ENCODE results near the gene MICALL1. TPM values are rescaled to one million over a fixed set of nuclear protein-coding genes. Genes with fewer than 3 reads are reported as not detected.

The MICALL1 gene
- polyA plus RNA-seq, result 10 to 100 TPM in 2 of 3 donors, 1 to 10 TPM in 1; 9.1 to 19.6 (median 11.0) TPM

DNA sequence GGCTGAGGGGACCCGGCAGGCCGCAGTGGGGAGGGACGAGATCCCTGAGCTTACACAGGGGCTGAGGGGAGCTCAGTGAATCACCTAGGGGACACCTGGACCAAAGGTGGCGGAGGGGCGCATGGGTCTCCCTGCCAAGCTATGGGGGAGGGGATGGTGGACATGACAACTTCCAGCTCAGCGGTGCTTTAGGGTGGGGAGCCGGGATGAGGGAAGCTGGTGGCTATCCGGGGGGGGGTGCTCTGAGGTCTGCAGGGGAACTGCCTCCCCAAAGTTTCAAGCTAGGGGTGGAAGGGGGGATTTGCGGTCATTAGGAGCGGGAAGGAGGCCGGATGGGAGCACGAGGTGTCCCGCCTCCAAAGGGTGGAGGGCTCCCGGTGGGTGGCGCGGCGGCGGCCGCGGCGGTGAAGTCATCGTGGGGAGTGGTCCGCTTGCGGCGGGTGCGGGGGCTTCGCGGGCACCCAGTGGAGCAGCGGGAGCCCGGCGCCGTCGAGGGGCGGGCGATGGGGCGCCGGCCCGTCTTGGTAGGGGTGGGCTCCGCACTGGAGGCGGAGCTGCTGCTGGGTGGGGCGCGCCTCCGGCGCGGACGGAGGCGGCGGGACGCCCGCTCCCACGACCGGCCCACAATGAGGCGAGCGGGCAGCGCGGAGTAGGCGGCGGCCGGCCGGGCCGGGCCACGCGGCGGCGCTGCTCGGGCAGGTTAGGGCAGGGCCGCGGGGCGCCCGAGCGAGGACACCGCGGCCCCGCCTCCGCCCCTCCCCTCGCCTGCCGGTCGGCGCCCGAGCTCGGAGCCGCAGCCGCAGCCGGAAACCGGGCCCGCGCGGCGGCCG lies at the start of gene MICALL1:
TSS of gene MICALL1 (plus strand) at position 764 of the 830 bp plus-strand sequence. CDS start 126 bp downstream, outside the sequence.
- 4 to 6% (median 4%) methylated on average over 62 to 90 of the region's 90 CpGs for WGBS, 3 donors
- H3K27ac ChIP-seq (ENCODE audit: low read depth, low read length), result peak within 1 kb of the TSS; percentile 55

GRCh38 chr22:37860796-37861421 lies 45.2 kb upstream of the MICALL1 start:
- WGBS, 3 donors, result 32 to 81% (median 75%) methylated on average over 7 of the region's 7 CpGs
- no peak overlapping the region for H3K27ac ChIP-seq (ENCODE audit: low read depth, low read length)

DNA sequence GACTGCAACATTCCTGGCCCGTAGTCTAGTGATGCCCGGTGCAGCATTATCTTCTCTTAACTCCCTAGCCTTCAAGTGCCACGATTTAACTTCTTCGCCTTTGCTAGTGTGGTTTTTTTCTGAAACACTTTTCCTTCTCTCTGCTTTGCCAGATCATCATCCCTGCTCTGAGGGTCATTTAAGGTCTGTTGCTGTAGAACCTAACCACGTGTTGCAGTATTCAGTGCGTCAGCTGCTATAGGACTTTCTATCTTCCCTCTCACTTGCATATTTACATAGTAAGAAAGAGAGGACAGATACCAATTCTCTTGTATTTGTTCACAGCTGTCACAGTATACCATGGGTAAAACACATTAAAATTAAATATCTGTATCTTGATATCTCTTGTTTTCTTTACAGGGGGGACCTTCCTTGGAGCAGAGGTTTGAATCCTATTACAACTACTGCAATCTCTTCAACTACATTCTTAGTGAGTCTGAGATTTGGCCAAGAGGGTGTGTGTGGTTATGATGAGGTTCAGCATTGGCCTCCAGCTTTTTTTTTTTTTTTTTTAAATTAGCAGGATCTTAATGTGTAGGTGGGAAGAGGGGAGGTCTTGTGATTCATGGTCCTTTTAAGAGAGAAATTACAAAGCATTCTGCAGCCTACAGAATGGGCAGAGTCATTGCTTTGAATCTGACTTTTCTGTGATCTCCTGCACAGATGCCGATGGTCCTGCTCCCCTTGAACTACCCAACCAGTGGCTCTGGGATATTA lies 43.3 kb upstream of the MICALL1 start:
- no peak overlapping the region for H3K27ac ChIP-seq (ENCODE audit: low read depth, low read length)
- WGBS, 3 donors, result 38 to 90% (median 86%) methylated on average over 7 of the region's 7 CpGs

DNA sequence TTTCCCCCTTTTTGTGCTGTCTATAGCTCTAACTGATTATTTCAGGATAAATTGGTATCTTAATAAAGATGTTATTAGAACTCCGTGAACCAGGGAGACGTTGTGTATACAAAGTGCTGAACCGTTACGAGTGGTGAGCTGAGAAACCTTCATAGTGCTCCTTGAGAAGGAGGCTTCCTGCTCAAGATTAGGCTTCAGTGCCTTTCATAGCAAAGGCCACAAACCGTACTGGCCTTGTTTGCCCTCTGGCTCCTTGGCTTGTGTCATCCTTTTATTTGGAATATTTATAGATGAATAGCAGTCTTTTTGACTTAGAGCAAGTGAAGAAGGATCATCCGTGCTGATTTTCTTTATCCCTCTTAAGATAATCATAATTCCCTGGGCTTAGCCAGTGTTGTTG lies 40.6 kb upstream of the MICALL1 start:
- WGBS, 3 donors, result 76 to 92% (median 88%) methylated on average over 6 of the region's 6 CpGs
- H3K27ac ChIP-seq (ENCODE audit: low read depth, low read length), result no peak overlapping the region

DNA sequence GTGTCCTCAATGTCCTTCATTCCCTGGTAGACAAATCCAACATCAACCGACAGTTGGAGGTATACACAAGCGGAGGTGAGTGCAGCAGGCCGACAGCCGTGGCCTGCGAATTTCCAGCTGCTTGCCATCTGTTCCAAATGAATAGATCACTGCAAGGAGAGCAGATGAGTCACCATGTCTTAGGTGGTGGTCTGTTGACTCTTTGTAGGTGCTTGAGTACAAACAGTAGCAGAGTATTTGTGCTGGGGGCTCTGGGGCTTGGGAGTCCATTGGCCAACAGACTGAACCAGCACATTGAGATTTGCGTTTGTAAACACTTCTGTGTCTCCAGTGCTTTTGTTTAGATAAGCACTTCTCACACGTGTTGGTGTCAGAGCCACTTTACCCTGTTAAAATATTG lies 35.8 kb upstream of the MICALL1 start:
- 63 to 84% (median 83%) methylated on average over 7 of the region's 7 CpGs for WGBS, 3 donors

DNA sequence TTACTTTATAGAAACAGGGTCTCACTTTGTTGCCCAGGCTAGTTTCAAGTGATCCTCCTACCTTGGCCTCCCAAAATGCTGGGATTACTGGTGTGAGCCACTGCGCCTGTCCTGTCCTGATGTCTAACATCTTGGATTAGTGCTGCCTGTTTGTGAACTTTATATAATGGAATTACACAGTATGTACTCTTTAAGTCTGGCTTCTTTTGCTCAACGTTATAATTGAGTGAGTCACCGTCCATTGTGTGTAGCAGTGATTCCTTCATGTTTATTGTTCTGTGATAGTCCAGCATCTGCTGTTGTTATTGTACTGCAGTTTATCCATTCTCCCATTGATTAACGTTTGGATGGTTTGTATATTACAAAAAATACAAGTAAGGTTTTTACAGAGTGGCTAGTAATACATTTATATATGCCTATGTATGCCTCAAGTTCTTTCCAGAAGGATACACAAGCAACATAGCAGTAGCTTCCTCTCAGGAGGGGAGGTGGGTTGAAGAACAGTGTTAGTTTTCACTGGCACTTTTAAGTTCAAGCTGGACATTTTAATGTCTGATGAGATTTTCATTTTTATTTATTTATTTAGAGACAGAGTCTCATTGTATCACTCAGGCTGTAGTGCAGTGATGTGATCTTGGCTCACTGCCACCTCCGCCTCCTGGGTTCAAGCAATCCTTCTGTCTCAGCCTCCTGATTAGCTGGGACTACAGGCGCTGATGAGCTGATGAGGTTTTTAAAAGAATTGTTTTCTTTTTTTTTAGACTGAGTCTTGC lies 25.2 kb upstream of the MICALL1 start:
- WGBS, 3 donors, result 72 to 80% (median 75%) methylated on average over 6 of the region's 6 CpGs
- no peak overlapping the region for H3K27ac ChIP-seq (ENCODE audit: low read depth, low read length)

More for the DNA sequence above, 35.8 kb upstream of the MICALL1 start:
- H3K27ac ChIP-seq (ENCODE audit: low read depth, low read length), result no peak overlapping the region

DNA sequence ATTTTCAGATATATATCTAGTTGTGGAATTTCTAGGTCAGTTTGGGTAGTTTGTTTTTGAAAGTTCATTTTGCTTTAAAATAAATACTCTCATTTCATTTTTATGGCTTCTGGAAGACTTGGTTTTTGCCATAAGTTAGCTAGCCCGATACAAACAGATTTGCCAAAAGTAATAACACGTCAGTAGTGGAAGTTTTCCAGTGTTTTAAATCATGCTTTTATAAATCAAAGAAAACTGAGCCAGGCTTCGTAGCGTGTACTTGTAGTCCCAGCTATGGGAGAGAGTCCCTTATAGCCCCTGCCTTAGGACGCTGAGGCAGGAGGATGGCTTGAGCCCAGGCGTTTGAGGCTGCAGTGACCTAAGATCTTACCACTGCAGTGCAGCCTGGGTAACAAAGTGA lies 21.7 kb upstream of the MICALL1 start:
- H3K27ac ChIP-seq (ENCODE audit: low read depth, low read length), result no peak overlapping the region

GRCh38 chr22:37887584-37888378 lies 18.3 kb upstream of the MICALL1 start:
- 41 to 56% (median 54%) methylated on average over 6 of the region's 6 CpGs for WGBS, 3 donors
- no peak overlapping the region for H3K27ac ChIP-seq (ENCODE audit: low read depth, low read length)

More for the DNA sequence above, 21.7 kb upstream of the MICALL1 start:
- 72 to 83% (median 75%) methylated on average over 6 of the region's 6 CpGs for WGBS, 3 donors

DNA sequence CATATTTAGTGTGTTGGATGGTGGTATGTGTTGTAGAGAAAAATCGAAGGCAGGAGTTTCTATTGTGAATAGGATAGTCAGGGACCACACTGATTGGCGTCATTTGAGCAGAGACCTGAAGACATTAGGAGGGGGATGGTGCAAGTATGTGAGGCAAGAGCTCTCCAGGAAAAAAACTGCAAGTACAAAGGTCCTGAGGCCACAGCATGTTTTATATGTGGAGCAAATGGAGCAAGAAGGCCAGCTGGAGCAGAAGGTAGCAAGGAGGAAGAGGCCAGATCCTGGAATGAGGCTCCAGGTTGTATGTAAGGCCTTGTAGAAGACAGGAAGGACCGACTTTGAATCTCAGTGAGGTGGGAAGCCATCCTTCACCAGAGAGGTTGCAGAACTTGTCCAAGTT lies 14.2 kb upstream of the MICALL1 start:
- H3K27ac ChIP-seq (ENCODE audit: low read depth, low read length), result no peak overlapping the region
- WGBS, 3 donors, result 81 to 91% (median 88%) methylated on average over 3 of the region's 3 CpGs

DNA sequence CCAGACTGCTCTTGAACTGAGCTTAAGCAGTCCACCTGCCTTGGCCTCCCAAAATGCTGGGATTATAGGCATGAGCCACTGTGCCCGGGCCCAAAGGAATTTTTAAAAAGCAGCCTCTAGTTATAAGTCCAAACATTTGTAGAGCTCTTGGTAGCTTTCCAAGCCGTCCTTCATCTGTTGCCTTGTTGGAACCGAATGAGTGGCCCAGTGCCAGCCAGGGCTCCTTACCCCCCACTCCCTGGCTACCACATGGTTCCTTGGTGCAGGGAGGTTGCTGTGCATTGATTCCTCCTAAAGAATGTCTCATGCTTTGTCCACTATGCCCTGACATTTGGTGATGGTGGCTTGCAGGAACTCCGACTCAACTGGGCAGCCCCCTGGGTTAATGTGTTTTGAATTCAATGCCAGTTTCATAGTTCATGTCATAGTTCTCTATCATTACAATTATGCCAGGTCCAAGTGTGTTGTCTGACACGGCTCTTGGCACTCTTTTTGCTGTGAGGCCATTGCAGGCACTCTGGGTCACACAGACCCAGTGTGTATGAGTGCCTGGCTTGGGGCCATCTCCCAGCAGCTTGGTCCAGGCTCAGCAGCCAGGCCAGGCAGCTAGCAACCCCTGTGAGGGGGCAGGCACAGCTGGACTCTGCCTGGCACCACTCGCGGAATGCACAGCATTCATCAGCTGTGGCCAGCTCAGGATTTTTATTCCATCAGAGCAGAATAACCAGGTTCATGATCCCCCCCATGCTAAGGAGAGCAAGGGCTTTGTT lies 13.3 kb upstream of the MICALL1 start:
- no peak overlapping the region for H3K27ac ChIP-seq (ENCODE audit: low read depth, low read length)
- 24 to 66% (median 60%) methylated on average over 7 of the region's 7 CpGs for WGBS, 3 donors

- WGBS, 3 donors, result 50 to 83% (median 78%) methylated on average over 5 of the region's 5 CpGs
- no peak overlapping the region for H3K27ac ChIP-seq (ENCODE audit: low read depth, low read length)
These were observed 12.5 kb upstream of the MICALL1 start for GRCh38 chr22:37893583-37893983.

- 58 to 63% (median 58%) methylated on average over 8 of the region's 8 CpGs for WGBS, 3 donors
- no peak overlapping the region for H3K27ac ChIP-seq (ENCODE audit: low read depth, low read length)
These were observed 11.0 kb upstream of the MICALL1 start for GRCh38 chr22:37894939-37895670.

GRCh38 chr22:37896181-37896592 lies 9.9 kb upstream of the MICALL1 start:
- no peak overlapping the region for H3K27ac ChIP-seq (ENCODE audit: low read depth, low read length)
- WGBS, 3 donors, result 28 to 53% (median 28%) methylated on average over 5 of the region's 5 CpGs

- 45 to 73% (median 68%) methylated on average over 3 of the region's 3 CpGs for WGBS, 3 donors
- no peak overlapping the region for H3K27ac ChIP-seq (ENCODE audit: low read depth, low read length)
These were observed 9.2 kb upstream of the MICALL1 start for GRCh38 chr22:37896939-37897338.

DNA sequence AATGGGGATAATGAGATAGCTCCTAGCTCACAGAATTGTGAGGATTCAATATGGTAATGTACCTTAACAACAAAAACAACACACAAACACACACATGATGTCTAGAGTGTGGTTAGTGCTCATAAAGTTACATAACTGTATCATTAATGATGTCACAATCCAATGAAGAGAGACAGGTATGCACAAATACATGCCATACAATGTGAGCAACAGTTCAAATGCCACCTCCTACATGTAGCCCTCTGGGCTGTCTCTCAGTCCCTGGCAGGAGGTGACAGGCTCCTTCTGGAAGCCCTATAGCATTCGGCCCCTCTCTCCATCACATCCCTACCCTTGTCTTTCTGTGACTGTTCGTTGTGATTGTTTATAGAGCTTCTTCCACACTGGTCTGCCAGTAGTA lies 8.3 kb upstream of the MICALL1 start:
- H3K27ac ChIP-seq (ENCODE audit: low read depth, low read length), result no peak overlapping the region
- WGBS, 3 donors, result 81 to 92% (median 90%) methylated on average over 2 of the region's 2 CpGs

GRCh38 chr22:37898441-37899181 lies 7.5 kb upstream of the MICALL1 start:
- no peak overlapping the region for H3K27ac ChIP-seq (ENCODE audit: low read depth, low read length)

More at GRCh38 chr22:37898441-37899181, 7.5 kb upstream of the MICALL1 start:
- WGBS, 3 donors, result 66 to 77% (median 76%) methylated on average over 9 of the region's 9 CpGs
